Stimulated activated CD8-positive, alpha-beta memory T cell treated with anti-CD3 and anti-CD28 coated beads, Interleukin-2, amount 100 ng/mL, for 48 hours (primary cell): Measurements from ENCODE around the gene GALNT12.

ENCODE experiments used
- DNase-seq, 2 donors: peaks; one replicate each; pipeline ENCODE4 v3.0.0-alpha.2; 2020; ENCODE audit warnings: low read depth in 2 of 2

GALNT12 gene

GRCh38 chr9:98860871-98861293, 53.4 kb downstream of the GALNT12 start:
- DNase-seq, result no peak

- no peak for DNase-seq
Measured at GRCh38 chr9:98861781-98862504, 54.5 kb downstream of the GALNT12 start.

- DNase-seq, result no peak
Measured at GRCh38 chr9:98862936-98863335, 55.5 kb downstream of the GALNT12 start.

GRCh38 chr9:98864281-98865174, 57.1 kb downstream of the GALNT12 start:
- DNase-seq, result no peak

GRCh38 chr9:98865284-98865875, 57.9 kb downstream of the GALNT12 start:
- no peak for DNase-seq

- DNase-seq, result no peak
Measured at GRCh38 chr9:98866435-98867102, 59.1 kb downstream of the GALNT12 start.

- no peak for DNase-seq
Measured at GRCh38 chr9:98867103-98867428, 59.6 kb downstream of the GALNT12 start.

GRCh38 chr9:98867429-98868168, 60.1 kb downstream of the GALNT12 start:
- no peak for DNase-seq

GRCh38 chr9:98869078-98869745, 61.7 kb downstream of the GALNT12 start:
- DNase-seq, result no peak

- no peak for DNase-seq
Measured at GRCh38 chr9:98869866-98870265, 62.4 kb downstream of the GALNT12 start.

GRCh38 chr9:98870782-98871557, 63.5 kb downstream of the GALNT12 start:
- DNase-seq, result no peak

- no peak for DNase-seq
Measured at GRCh38 chr9:98871558-98872065, 64.1 kb downstream of the GALNT12 start.

GRCh38 chr9:98873526-98873925, 66.1 kb downstream of the GALNT12 start:
- DNase-seq, result no peak

- DNase-seq, result no peak
Measured at GRCh38 chr9:98873951-98874371, 66.5 kb downstream of the GALNT12 start.

- no peak for DNase-seq
Measured at GRCh38 chr9:98874721-98875255, 67.3 kb downstream of the GALNT12 start.

- DNase-seq, result no peak
Measured at GRCh38 chr9:98875536-98875935, 68.1 kb downstream of the GALNT12 start.

GRCh38 chr9:98877311-98877710, 69.8 kb downstream of the GALNT12 start:
- DNase-seq, result no peak

GRCh38 chr9:98879094-98879962, 71.9 kb downstream of the GALNT12 start:
- no peak for DNase-seq

- DNase-seq, result no peak
Measured at GRCh38 chr9:98879963-98880310, 72.5 kb downstream of the GALNT12 start.
